Stimulated activated CD8-positive, alpha-beta memory T cell treated with anti-CD3 and anti-CD28 coated beads, Interleukin-7, amount 100 ng/mL, for 1 hour (primary cell): ENCODE data around the gene FABP6.
"Not testable (repeated sequence)": the region's sequence is repeated elsewhere in the genome, so short reads cannot be mapped to it uniquely, and the experiment has no call there.

ENCODE experiments used
- DNase-seq, 2 donors: peaks; one replicate each; pipeline ENCODE4 v3.0.0-alpha.2; 2020; ENCODE audit warnings: low read depth in 2 of 2

The FABP6 gene

DNA sequence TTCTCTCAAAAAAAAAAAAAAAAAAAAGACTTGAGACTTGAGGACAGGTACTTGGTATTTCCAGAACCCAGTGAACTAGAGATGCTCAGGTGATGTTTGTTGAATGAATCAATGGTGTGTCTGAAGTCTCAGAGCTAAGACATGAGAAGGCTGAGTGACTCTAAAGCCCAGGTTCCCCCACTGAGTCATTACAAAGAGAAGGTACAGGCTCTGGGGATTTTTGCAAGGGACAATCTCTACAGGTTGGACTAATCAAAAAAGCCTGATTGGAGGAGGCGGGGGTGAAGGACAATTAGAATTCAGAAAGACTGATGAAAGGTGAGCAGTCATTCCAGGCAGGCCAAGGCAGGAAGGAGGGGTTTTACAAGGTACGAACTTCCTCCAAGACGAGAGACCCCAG, 8.2 kb upstream of the FABP6 start:
- DNase-seq: no peak

DNA sequence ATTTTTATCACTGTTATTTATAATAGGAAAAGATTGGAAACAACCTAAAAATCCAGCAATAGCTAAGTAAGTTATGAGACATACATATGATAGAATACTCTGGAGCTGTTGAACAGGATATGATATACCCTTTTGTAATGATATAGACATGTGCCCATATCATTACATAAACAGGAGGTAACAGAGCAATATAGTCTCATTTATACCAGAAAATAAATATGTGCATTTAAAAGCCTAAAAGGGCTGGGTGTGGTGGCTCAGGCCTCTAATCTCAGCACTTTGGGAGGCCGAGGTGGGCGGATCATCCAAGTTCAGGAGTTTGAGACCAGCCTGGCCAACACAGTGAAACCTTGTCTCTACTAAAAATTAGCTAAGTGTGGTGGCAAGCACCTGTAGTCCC, 2.3 kb upstream of the FABP6 start:
- no peak for DNase-seq

DNA sequence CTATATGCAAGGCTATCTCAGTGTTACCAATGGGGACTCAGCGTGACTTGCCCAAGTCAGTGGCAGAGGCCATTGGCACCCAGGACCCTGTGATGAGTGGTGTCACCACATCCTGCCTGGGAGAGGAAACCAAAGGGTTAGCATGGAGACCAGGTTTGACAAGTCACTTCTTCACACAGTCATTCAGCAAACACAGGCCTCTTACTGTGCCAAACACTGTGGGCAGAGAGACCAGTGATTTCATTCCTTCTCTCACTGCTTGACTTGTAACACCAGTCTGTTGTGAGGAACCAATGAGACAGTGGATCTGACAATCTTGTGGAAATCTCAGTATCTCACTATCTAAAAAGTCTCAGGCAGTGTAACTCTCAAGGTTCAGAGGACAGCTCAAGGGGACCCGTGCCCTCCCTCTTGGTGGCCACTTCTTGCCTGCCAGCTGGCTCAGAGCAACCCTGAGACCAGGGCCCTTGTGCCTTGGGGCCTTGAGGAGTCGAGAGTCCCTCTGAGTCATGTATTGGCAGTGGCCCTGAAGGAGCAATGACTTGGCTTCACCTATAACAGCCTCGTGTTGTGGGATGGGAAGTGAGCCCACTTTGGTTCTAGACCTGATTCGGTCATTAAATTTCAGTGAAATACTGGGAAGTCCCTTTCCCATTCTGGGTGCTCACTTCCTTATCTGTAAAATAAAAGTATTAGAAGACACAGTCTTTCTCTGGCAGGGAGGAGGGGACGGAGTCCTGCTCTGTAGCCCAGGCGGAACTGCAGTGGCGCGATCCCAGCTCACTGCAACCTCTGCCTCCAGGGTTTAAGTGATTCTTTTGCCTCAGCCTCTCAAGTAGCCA, 1.6 kb downstream of the FABP6 start:
- no peak for DNase-seq

DNA sequence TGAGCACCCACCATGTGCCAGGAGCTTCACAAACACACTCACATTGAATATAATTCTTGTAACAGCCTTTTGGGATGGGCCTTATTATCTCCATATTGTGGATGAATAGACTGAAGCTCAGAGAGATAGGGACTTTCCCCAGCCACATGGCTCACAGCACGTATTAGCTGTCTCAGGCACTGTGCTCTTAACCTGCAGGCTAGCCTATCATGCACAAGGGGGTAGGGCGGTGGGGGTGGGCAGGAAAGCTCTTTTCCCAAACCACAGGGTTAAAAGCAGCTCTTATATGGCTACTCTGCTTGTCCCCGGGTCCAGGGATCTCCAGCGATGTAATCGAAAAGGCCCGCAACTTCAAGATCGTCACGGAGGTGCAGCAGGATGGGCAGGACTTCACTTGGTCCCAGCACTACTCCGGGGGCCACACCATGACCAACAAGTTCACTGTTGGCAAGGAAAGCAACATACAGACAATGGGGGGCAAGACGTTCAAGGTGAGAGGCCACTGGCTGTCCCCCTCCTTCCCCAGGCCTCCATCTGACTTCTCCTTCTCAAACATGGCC, 2.6 kb downstream of the FABP6 start:
- no peak for DNase-seq

DNA sequence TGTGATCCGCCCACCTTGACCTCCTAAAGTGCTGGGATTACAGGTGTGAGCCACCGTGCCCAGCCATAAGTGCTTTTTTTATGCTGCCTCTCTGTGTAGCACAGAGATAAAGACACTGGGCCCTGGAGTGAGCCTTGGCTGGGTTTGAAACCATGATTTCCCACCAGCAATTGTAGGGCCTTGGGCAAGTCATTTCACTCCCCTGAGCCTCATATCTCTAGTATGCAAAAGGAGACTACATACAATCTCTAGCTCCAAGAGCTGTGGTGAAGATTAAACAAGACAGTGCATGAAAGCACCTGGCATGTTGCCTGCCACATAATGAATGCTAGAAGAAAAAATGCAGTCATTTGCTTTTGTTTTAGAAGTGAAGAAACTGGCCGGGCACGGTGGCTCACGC, 3.9 kb downstream of the FABP6 start:
- no peak for DNase-seq

DNA sequence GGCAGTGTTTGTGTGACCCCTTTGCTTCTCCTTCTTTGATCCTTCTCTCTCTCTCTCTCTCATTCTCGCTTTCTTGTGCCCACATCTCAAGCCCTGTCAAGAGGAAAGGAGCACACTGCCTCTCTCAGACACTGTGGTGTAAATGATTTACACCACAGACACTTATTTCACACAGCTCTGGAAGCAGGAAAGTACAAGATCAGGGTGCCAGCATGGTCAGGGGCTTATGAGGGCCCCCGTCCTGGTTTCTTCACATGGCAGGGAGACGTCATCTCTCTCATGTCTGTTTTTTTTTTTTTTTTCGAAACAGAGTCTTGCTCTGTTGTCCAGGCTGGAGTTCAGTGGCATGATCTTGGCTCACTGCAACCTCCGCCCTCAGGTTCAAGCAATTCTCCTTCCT, 6.4 kb downstream of the FABP6 start:
- no peak for DNase-seq

DNA sequence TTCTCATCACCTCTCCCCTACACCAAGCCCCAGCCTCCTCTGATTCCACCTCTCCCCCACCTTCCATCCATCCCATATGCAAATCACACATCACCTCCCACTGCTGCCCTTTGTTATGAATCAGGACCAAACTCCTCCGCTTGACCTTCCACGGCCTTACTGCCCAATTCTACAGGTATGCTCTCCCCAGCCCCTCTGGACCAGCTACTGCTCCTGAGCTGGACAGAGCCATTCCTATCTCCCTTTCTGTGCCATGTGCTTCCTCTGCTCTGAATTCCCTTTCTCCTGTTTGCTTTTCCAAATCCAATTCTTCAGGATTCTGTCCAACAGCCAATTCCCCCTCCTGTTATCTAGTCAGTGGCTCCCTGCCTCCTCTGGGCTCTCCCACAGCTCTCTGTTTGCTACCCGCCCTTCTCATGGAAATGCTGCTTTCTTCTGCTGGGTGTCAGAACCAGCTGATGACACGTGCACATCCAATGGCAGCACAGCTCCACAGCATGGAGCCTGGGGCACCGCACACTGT, 8.3 kb downstream of the FABP6 start:
- no peak for DNase-seq

DNA sequence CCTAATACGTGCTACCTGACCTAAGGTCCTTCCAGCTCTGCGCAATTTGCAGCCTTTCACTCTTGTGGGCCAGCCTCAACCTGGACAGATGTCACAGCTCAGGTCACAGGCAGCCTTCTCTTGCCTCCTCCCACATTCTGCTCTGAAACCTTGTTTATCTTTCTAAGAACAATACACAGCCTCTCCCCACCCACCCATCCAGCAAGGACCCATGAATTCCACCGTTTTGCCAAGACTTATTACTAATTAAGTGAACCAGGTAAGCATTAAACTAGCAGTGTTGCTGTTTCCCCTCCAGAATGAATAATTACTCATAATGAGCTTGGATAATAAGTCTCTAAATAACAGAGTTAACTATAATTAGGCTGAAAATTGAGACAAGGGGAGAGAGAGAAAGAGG, 11.0 kb downstream of the FABP6 start:
- DNase-seq: no peak

DNA sequence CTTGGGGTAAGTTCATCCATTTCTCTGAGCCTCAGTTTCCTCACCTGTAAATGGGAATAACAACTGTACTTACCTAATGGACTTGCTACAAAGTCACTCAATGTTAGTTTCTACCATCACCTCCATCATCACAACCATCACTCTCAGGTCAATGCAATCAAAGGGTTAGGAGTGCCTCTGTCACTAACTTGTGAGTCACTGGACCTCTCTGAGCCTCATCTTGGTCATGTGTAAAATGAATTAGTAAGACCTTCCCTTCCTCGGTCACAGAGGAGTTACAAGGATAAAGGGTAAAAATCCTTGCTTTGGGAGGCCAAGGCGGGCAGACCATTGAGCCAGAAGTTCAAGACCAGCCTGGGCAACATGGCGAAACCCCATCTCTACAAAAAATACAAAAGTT, 12.8 kb downstream of the FABP6 start:
- DNase-seq: no peak

DNA sequence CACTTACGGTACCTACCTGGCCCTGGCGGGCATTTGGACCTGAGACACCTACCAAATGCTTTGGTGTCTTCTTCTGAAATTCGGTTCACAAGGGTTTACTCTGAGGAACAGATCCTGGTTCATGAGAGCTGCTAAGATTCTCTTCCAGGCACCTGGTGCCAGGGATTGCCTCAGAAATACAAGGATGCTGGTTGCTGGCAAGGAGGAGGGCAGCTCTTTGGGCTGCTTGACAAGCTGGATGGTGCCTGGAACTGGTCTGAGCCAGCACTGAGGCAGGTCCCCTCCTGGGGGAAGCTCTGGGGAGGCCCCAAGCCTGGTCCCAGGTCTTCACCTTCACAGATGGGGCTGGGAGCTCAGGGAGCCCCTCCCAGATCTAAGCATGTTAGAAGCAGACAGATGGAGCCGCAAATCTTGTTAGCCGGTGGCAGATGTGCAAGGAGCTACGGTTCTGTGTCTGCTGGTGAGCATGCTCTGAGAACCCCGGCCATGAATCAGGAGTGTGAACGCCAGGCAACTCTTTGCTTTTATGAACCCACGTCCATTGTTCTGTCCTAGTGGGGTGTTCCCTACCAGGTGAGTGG, 16.3 kb downstream of the FABP6 start:
- DNase-seq: no peak

DNA sequence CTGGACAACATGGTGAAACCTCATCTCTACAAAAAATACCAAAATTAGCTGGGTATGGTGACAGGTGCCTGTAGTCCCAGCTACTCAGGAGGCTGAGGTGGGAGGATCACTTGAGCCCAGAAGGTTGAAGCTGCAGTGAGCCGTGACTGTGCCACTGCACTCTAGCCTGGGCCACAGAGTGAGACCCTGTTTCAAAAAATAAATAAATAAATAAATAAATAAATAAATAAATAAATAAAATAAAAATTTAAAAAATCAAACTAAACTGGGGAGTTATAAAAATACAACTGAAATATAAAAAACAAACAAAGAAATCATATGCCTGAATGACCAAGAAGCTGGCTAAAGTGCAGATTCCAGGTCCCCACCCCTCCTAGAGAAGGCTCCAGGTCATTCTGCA, 20.3 kb downstream of the FABP6 start:
- DNase-seq: not testable (repeated sequence)

DNA sequence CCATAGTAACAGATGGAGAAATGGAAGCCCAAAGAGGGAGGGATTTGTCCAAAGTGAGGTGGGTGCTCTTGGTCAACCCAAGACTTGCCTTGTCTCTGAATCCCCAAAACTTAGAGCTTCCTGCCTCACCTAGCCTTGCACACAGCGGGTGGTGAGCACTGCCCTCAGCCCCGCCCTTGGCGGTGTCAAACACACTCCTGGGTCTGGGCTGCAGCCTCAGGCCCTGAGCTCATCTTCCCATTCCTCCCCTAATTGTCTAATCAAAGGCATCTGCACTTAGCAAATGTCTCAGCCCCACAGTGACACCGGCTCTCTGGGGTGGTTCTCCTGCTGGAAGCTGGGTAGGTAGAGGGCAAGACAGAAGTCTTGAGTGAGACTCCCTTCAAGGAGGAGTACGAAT, 20.9 kb downstream of the FABP6 start:
- no peak for DNase-seq

DNA sequence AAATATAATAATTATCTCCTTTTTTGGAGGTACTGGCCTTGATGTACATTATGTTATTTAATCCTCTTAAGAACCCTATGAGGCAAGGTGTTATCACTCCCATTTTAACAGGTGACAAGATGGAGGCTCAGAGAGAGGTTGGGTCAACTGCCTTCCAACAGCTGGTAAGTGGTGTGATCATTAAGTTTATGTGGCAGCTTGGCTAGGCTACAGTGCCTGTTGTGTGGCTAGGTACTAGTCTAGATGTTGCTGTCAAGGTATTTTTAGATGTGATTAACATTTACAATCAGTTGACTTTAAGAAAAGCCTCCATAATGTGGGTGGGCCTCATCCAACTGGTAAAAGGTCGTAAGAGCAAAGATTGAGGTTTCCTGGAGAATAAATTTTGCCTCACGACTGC, 21.5 kb downstream of the FABP6 start:
- DNase-seq: no peak

DNA sequence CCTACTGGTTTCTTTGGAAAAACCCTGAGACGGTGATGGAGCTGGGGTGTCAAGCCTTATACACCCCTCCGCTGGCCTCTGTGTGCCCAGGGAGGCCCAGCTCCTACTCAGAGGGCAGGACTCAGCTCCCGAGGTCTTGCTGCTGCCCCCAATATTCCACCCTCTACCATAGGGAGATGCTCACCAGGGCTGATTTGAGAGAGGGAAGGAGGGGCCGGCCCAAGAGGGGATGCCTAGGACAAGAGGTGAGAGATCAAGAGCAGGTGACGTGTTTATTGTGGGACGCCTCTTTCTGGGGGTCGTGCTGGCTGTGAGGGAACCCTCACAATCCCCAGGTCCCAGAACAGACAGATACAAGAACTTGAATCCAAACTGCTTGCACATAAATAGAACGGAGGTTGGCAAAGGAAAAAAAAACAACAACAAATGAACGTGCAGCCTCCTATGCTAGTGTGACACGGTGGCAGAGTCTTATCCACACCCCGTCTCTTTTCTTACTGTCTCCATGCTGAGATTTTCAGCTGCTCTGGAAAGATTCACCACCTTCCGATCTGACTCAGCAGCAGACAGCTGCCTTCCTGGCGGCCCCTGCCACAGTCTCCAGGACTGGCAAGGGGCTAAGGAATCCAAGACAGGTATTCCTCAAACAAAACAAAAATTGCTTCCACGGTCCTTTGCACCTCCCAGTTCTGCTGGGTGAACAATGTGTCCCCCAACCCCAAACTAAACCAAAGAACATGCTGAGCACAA, 22.3 kb downstream of the FABP6 start:
- no peak for DNase-seq

DNA sequence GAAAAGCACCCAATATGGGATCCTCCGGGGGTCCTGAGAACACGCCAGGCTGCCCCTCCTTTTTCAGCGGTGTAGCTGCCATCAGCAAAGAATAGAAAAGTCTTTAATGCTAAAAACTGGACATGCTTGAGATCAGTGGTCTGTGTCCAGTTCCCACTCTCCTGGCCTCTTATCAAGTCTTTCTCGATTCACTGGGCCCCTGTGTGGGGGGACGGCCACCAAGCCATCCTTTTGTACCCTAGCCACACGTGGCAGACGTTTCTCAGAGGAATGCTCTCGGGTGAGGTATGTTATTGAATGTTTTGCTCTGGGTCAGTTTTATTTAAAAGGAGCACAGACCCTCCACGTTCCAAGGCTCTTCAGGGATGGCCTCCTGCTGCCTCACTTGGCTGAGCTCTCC, 23.6 kb downstream of the FABP6 start:
- no peak for DNase-seq

DNA sequence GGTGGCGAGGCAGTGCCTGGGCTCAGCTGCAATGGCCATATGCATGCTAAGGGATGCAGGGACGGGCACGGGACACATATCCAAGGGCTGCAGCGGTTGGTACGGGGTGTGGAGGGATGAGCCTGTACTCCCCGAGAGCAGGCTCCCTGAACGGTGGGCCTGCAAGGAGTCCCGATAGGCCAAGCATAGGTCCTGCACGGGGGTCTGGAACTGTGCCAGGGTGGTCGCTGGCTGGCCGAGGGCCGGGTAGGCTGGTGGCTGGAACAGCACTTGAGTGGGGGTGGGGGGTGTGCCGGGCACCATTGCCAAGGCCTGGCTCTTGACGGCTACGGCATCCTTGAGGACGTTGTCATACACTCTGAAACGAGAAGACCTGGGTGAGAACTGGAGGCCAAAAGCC, 24.1 kb downstream of the FABP6 start:
- no peak for DNase-seq

DNA sequence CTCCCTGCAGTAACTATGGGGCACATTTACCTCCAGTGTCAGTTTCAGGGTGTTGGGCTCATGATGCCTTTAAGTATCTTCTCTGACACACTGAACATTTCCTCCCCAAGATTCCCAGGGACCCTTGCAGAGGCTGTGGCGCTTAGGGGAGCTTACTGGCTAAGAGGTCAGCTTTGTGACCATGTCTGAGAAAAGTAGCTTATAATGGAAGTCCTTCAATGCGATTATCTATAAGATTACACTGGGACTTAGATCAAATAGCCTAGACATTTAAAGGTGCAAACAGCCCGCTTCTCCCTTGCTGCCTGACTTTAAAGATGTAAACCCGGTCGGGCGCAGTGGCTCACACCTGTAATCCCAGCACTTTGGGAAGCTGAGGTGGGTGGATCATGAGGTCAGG, 25.4 kb downstream of the FABP6 start:
- no peak for DNase-seq

DNA sequence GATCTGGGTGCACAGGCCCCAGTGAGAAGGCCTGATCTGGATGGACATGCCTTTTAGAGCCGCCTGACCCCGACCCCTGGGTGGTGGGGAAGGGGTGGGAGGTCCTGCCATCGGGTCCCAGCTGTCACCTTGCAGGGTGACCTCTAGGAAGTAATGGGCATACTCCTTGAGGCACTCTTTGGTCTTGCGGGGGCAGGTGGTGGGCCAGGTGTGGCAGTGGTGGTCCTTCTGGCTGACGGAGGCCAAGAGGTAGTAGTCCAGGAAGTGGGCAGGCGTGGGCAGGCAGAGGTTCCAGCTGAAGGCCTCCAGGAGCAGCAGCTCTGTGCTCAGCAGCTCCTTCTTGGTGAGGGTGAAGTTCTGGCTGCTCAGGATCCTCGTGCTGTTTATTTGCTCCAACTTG, 30.0 kb downstream of the FABP6 start:
- DNase-seq: no peak

DNA sequence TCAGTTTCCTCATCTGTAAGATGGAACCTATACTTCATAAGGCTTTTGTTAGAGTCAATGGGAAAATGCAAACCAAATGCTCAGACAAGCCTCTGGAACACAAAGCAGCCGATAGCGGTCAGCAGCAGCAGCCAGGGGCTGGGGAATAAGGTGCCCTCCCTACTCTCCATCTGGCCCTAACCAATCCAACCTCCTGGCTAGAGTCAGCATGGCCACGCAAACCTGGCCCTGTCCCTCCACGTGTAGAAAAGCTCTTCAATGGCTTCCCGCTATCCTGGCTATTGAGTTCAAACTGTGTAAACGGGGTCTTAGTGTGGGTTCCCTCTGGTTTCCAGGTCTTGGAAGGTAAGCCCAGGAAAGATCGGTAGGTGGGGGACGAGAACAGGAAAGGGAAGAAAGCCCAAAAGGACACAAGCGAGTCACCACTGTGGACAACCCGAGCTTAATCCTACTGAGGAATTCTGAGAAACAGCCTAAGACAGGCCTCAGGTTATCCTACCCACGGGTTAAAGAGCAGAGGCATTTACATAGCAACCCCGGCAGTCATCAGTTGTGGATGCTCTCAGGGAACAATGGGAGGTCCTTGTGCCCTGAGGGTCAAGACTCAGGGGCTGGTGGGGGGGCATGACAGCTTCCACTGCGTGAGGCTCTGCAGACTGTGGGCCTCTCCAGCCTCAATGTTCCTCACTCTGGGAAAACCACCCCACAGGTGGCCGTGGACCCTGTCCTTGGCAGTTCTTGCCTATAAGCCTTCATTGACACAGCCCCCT, 30.9 kb downstream of the FABP6 start:
- no peak for DNase-seq

DNA sequence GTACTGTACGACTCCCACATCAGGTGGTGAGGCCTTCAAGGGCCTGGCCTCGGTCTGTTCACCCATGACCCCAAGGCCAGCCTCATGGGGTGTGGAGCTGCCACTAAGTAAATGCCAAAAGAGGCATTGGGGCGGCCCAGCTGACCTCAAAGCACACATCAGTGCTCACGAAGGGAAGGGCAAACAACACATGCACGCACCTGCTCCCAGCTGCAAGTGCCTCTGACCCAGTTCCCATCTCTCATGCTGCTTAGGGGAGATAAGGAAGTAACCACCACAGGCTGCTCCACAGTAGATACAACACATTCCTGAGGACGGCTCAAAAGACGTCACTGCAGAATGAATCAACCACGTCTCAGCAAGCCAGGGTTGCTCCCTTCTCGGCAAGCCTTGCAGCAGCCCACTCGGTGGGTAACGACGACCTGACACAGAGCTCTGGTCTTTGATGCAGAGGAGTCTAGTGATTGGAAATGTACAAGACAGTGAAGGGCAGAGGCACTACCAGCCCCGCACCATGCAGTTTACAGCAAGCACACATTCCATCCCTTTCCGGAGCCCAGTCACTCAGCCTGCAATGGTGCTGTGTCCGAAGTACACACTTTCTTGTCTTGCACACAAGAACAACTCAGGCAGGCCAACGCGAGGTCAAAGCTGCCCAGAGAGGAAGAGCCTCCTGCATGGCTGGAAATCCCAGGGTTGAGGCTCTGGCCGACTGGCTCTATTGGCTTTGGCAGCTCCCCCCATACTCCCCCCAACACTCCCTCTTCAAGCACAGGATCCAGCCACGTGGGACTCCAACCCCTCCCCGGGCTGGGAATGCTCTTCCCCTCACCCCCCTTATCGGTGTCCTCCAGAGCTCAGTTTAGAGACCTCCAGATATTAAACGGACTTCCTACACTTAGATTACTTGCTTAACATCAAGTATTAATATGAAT, 31.8 kb downstream of the FABP6 start:
- no peak for DNase-seq
